ENCODE results near the gene THADA.

The THADA gene

DNA sequence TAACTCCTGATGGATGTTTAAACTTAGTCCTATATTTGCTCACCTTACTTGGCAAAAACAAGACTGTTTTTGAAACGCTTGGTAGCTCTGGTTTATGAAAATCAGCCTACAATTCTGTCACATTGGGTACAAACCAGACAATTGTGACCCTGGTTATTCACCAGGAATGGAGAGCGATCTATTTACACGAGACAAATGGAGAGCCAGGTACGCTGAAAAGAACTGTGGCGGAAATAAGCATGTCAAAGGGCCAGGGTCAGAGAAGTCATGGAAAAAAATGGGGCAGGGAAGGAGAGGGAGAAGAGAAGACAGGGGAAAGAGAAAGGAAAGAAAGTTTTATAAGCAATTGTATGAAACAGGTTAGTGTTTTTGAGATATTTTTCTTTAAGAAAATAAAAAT, 250.0 kb downstream of the THADA start:
- DNase-seq, result no peak

DNA sequence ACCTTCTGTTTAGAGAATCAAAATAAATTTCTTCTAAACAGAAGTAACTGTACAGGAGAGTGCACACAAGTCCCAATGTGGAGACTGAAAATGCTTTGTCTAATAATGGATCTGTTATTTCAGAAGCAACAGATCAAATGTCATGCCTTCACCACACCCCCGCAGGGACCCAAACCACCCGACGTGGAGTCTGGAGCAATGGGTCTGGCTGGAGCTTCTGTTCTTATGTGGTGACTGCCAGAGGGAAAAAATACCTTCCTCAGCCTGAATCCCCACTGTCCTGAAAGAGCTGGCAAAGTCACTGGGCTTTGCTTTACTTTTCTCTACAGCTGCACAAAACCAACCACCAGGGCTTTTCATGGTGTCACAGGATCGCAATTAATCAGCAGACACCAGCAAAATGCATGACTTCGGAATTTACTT, 250.4 kb downstream of the THADA start:
- DNase-seq, result no peak

DNA sequence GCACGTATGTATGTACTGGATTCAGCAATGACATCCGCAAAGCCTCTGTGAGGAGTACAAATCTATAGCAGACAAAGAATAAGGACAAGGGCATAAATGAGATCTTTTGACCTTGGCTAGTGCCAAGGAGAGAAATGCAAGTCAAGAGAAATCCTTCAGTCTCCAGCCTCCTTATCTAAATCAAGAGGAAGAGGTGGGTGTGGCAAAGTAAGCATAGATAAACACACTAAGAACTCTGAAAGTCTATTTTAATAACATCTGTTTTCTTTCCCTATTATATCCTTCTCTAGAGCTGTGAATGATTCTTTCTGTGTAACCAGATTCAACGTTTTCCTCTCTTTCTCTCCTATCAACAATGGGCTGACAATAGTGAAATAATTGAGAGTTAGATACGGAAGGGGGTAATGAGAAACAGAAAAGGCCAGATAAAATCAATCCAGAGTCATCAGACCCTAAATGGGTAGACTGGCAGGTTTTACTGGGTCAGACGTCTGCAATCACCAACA, 250.9 kb downstream of the THADA start:
- no peak for DNase-seq

DNA sequence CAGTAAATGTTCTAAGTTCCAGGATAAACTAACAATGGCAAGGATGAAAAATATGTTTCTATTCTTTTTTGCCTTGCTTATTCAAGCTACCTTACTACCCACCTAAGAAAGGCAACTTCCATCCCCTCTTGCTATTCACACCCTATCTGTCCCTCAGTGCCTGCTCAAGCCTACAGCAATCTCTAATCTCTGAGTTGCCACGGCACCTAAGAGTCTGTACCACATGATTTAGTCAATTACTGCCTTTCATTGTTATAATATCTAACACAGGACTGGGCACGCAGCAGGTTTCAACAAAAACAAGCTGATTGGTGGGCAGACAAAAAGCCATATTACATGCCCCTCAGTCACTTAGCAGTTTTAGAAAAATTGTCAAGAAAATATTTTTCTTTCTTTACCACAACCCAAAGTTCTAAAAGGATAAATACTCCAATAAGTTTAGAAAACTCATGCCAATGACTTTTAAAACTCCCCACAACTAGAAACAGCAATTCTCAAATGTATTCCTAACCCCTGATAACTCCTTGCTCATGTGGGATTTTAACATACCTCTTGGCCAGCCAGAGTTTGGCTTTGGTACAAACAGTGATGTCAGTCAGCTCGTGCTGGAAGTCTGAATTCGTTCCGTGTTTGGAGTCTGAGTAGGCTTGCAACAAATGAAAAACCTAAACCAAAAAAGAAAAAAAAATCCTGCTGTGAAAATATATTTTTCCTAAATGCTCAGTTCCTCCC, 252.1 kb downstream of the THADA start:
- DNase-seq, result peak; percentile 68

DNA sequence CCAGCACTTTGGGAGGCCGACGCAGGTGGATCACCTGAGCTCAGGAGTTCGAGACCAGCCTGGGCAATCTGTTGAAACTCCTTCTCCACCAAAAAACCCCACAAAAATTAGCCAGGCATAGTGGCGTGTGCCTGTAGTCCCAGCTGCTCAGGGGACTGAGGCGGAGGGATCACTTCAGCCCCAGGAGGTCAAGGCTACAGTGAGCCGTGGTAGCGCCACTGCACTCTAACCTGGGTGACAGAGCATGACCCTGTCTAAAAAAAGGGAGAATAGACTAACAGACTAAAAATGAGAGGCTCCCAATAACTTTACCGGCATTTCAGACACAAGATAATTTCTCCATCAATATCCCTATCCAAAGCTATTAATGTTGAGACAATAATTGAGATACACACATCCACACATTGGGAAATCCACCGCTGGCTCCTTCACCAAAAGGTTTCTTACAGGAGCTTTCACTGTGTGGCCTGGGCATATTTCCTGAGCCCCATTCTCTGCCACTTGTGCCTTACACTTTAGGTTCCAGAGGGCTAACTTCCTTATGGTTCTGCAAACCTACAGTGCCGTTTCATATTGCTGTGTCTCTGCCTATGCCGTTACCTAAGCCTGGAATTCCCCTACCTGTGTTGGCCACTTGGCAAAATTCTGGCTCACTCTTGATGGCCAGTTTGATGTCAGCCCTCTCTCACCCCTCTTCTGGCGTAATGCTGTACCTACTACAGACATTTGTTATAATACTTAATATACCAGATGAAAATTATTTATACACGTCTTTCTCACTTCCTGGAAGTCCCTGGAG, 253.7 kb downstream of the THADA start:
- no peak for DNase-seq

DNA sequence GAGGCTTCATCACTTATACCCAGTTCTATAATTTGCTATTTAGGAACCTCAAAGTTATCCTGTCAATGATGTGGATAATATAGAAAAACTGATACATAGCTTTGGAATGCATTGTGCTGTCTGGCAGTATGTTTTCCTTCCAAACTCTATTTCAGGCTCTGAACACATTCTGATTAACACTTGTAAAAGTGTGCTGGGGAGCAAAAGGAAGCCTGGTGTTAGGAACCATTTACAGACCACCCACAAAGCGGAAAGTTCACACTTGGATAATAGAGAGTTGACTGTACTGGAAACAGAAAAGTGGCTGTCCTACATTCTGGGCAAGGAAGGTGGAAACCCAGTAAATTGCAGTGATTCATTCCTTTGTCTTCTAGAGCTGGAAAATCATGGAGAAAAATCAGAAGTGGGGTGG, 254.9 kb downstream of the THADA start:
- DNase-seq, result no peak

DNA sequence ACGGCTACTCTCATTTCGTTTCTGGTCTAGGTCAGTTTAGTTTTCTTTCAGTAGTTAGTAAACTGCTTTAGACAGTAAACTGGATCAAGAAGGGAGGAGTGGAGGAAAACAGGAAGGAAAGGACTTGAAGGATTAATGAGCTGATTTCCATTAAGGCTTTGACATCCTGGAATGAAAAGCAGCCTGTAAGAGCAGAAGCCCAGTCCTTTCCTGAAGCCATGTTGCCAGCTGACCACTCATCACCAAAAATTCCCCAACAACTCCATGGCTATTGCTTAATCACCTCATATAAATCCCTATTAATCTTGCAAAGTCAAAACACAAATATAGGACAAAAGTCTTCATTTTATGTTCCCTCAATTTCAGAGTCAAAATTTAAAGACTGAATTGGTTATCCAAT, 255.8 kb downstream of the THADA start:
- no peak for DNase-seq

DNA sequence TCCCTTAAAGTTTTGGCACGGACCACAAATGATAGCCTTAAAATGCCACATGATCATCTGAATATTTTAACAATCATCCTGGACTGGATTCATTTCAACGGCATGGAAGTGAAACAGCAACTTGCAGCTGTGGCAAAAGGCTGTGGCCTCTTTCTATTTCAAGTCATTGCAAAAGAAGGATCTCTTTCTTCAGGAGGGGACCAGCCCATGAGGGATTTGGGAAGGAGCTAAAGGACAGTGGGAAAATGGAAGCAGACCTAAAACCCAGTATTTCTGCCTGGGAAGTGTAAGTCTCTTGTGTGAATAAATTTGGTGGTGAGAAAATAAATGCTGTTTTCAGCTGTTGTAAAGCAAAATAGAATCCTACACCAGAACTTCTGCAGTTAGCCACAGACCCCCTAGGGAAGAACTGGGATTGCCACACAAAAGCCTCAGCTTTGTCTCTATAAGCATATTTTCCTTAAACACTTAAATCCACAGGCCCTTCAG, 262.1 kb downstream of the THADA start:
- DNase-seq, result peak; percentile 10

DNA sequence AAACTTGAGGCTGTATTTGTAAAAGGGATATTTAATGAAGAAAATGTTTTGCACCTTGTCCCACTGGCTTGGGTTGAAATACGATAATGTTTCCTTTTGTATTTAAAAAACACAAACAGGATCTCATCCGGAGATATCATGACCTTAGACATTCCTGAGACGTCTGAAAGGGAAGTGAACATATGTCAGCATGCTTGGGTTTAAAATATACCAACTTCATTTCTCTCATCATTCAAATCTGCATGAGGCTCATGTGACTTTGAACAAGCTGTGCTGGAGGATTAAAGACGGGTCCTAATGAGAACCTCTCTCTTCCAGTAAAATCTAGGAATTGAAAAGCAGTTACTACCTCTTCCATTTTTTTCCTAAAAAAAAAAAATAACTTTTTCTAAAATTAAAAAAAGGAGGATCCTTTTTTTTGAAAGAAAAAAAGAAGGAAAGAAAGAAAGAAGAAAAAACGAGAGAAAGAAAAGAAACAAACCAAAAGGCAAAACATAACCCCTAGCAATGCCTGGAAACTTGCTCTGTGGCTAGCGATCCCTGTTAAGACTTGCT, 262.7 kb downstream of the THADA start:
- DNase-seq, result no peak

DNA sequence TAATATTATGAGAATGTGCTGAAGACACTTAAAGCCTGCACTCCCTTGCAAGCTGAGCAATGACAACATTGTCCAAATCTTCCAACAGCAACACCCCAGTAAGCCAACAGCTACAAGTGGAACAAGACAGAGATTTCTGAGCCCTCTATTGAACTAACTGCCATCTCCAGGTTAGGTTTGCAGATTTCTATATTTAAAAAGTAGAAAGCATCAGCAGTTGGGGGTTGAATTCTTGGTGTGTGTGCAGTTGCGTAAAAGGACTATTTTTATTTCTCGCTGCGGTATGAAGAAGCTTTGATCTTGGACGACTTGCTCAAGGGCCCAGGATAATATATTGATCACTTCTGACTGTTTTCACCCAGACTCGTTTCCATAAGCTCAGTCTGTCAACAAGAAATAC, 263.2 kb downstream of the THADA start:
- no peak for DNase-seq

DNA sequence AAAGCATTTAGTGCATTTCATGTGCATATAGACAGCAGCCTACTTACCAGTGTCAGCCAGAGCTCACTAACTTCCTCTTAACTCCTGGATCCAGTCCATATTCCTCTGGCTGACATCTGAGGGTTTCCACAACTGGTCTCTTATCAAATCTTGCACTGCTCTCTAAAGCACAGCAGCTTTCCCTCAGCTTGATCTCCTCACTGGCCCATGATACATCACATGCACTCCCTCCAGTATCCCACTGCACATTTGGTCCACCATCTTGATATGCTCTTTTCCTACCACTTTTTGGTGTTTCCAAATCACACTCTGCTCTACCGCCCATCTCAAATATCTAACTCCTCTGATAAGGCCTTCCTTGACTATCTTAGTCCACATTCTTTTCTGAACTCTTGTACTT, 264.4 kb downstream of the THADA start:
- no peak for DNase-seq

DNA sequence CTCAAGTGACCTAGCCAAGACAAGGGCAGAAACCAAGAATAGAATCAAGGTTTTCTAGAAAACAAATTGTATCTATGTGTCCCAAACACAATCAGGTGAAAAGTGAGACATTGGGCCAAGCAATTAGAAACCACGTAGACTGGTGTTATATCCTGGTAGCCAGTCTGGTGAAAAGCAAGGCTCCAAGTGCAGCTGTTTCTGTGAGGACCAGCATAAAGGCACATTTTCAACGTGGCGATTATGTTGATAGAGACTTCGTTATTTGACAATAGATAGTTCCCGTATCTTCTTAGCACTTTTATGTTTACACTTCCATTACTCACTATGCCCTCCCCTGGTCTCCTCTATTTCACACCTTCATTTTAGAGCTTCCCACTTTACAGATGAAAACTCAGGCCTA, 266.2 kb downstream of the THADA start:
- no peak for DNase-seq

DNA sequence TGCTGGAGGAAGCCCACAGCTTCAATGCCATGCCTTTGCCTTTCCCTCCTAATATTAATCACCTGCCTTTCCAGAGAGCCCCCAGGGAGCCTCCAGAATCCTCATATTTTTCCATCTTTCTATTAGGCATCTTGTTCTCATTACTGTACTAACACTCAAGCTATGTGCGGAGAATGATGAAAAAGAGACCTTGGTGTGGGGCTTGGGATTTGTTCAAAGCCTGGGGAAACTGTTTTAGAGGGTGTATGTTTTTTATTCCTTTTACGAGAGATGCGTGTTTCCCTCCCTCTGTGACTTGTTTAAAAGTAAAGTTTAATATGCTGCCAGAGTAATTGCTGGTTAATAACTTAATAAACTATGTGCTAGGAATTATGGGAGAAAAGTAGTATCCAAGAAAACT, 267.0 kb downstream of the THADA start:
- DNase-seq, result no peak

DNA sequence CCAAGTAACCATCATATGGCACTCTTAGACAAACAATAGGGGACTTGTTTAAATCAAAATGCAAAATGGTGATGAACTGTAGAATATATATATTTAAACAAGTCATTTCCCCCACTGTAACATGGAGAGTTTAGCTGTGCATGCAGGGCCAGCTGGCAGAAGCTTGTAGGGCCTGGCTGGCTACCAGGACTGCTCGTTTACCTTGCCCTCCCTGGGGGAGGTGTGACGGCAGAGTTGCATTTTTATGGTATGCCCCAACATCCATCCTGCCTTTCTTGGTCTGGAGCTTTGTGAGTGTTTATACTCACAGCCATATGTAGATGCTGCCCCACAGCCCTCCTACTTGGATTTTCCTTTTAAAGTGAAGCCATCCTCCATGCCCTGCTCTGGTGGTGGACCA, 267.7 kb downstream of the THADA start:
- DNase-seq, result no peak

DNA sequence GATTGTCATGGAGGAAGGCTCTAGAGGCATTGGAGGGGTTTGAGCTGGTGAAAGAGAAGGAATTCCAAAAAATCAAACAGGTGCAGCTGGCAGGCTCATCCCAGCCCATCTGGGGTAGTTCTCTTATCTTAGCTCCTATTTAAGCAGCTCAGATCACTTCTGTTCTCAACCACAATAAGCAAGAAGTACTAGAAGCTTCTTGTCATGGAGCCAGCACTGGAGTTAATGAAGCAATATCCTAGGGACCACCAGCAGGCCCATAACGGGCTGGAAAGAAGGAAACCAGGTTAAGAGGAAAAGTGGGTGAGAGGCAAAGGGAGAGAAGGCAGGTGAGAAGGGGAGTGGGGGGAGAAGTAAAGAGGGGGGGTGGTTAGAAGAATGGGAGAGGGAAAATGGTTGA, 268.7 kb downstream of the THADA start:
- no peak for DNase-seq

DNA sequence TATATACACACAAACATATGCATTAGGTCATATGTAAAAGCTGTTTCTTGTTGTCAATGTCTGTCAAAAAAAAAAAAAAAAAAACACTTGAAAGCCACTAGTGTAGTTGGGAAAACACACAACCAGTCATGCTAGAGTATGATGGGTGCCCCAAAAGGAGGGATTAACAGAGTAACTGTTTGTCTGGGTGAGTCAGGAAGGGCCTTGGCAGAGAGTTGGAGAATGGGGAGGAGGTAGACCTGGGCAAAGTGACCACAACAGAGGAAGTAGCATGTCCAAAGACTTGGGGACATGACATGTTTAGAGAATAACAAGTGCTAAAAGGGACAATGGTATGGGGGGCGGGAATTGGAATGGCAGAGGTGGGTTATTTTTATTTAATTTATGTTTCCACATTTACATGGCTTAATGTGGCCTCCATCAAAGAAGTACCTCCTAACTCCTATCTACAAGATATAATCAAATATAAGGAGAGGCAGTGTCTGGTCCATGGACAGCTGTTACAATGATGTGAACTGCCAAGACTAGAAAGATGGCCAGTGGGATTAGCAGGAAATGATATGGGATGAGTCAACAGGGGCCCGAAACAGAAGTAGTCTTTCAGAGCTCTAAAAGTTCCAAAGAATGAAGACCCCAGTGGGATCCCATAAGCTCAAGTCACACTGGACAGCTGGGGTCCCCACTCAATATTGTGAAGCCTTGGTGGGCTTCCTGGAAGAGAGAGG, 269.6 kb downstream of the THADA start:
- DNase-seq, result no peak

DNA sequence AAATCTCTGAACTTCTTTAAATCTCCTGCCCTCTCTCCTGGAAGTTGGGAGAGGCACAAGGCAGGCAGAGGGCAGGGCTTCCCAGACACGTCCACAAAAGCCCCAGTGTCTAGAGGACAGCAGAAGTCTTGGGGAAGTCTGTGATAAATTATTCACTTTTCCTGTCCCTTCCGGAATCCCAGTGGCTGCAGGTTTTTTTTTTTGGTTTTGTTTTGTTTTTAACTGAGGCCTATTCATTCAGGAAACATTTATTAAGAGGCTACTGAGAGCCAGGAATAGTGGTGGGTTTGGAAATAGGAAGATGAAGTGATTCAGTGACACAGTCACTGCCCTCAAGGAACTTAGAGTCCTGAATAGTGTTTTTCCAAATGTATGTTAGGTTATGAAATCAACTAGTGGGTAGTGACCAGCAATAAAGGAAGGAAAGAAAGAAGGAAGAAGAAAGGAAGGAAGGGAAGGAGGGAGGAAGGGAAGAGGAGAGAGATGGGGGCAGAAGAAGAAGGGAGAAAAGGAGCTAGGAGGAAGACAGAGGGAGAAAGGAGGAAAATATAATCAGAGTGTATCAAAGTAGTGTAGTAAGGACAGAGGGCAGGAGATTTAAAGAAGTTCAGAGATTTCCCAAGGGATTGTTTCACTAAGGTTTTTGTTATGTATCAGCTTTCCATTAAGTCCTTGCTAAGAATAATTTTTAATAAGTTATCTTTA, 270.6 kb downstream of the THADA start:
- DNase-seq, result no peak

DNA sequence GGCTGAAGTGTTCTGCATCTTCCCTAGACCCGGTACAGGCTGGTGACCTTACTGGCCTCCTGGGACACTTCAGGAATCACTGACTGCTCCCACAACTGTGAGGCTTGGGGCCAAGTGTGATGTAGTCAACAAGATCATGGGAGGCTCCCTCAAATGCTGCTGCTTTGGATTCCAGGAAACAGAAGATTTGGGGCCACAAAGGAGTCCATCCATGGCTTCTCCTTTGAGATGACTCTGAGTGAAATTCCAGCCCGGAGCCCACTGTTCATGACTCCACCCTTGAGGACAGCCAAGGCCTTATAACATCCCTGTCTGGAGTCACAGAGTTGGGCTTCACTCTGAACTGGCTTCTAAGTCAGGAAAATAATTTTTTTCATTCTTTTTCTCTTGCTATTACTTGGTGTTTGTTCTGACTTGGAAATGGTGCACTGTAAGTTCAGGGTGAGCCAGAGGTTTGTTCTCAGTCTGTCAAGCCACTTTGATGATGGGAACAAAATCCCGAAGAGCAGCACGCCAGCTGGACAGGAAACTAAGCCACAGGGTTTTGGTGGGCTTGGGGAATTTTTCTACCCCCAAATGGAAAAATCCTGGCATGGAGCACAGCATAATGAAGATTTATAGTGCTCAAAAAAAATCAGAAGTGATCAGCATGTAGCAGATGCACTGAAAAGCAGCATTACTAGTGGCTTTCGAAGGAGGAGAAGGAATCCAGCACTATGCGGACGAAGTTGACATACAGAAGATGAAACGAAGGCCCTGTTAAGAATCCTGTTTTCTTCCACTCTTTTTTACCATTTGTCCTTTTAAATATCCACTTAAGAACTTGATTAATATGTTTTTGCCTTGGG, 271.4 kb downstream of the THADA start:
- no peak for DNase-seq

DNA sequence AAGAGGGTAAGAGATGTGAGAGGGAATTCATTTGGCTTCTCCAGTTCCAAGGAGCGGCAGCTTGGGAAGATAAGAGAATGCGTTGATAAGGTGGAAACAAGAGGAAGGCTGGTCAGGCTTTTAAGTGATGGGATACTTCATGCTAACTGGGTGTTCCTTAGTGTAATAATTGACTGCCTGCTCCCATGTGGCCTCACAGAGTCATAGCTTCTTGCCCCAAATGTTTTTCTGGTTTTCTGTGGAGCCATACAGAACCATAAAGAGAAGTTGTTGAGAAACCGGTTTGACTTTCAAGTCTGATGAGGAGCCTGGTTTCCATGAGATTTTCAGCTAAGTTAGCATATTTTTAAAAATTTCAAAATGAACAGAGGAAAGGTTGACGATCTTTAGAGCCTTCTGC, 272.0 kb downstream of the THADA start:
- DNase-seq, result no peak

DNA sequence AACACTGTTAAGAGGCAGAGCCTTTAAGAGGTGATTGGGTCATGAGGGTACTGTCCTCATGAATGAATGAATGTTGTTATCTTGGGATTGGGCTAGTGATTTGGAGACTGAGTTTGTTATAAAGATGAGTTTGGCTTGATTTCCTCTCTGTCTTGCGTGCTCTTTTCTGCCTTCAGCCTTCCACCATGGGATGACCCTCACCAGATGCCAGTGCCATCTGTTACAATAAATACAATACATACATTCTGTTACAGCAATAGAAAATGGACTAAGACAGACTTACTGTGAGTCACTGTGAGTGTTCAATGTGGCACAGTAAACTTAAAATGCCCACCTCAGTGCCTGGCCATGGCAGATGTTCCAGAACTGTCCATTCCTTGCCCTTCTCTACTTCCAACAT, 274.4 kb downstream of the THADA start:
- DNase-seq, result no peak

DNA sequence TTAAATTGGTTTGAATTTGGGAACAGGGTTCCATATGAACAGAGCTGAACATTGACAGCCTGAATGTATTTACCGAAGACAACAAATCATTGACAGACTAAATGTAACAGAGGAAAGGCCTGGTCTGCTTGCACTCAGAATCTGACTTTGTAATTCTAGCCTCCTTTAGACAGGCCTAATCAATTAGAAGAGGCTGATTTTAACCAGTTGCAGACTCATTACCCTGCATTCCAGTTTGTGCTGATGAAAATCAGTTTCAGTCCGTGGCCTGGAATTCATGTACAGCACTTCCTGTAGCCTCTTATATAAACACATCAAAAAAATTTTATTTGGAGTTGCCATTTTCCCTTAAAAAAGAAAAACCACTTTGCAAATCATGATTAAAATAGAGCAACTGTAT, 276.3 kb downstream of the THADA start:
- DNase-seq, result no peak

DNA sequence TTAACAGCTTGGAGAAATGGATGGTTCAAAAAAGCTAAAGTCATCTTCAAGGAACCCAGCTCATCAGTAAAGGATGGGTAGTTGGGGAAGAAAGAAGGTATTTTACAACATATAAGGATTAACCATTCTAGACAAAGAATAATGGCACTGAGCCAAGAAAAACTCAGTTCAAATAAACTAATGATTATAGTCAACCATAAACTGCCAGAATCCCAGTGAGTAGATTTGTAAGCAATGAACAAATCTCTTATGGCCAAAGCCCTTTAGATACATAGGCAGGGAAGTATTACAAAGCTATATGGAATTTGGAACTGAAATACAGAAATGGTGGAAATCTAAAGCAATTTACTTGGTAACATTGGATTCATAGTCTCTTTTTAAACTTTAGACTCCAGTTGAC, 277.0 kb downstream of the THADA start:
- peak; percentile 12 for DNase-seq

Data from amniotic stem cell (primary cell).